WTC11 (cell line): Measurements from ENCODE around the gene JTB. TPM values are rescaled to one million over a fixed set of nuclear protein-coding genes. Genes with fewer than 3 reads are reported as not detected.

Experiments
- ATAC-seq: fragments of 200-7000 bp; cut with Tn5 transposase; 2 replicates; pipeline ENCODE4 v1.10.0; 2021; ENCODE audit warnings: mild to moderate bottlenecking, moderate library complexity
- CTCF ChIA-PET: fragments of 300-600 bp; sonication (Branson Sonifier 250); formaldehyde crosslinking; loops from one replicate; lab custom pipeline; 2021; ENCODE audit warnings: antibody characterized with exemption; lab: Charles Lee
- POLR2A ChIA-PET: fragments of 350-600 bp; sonication (Branson Sonifier 250); formaldehyde crosslinking; loops from one replicate; lab custom pipeline; 2021; ENCODE audit warnings: antibody characterized with exemption; lab: Charles Lee
- DNase-seq: peaks from one replicate; pipeline ENCODE4 v3.0.0; 2021; ENCODE audit warnings: low spot score
- H3K27ac Mint-ChIP-seq: 2 replicates; pipeline ENCODE4 v1.8.0; 2021; ENCODE audit warnings: mixed read lengths
- H3K27me3 Mint-ChIP-seq: 2 replicates; pipeline ENCODE4 v1.8.0; 2021; ENCODE audit warnings: low read depth, mild to moderate bottlenecking, moderate library complexity, mixed read lengths
- H3K36me3 Mint-ChIP-seq: 2 replicates; pipeline ENCODE4 v1.8.0; 2021; ENCODE audit warnings: mixed read lengths
- H3K4me1 Mint-ChIP-seq: 2 replicates; pipeline ENCODE4 v1.8.0; 2022; ENCODE audit warnings: mixed read lengths
- H3K4me3 Mint-ChIP-seq: 2 replicates; pipeline ENCODE4 v1.8.0; 2021; ENCODE audit warnings: mild to moderate bottlenecking, moderate library complexity, mixed read lengths
- H3K9me3 Mint-ChIP-seq: 2 replicates; pipeline ENCODE4 v1.8.0; 2021; ENCODE audit warnings: mixed read lengths
- AFF4 ChIP-seq: sonication (generic); formaldehyde crosslinking; IDR thresholded peaks from 2 replicates; pipeline ENCODE4 v1.8.1; 2023; ENCODE audit warnings: mild to moderate bottlenecking, missing genetic modification reagents, borderline replicate concordance
- ARID4B ChIP-seq: sonication (generic); formaldehyde crosslinking; IDR thresholded peaks from 2 replicates; pipeline ENCODE4 v1.8.0; 2023; ENCODE audit warnings: missing genetic modification reagents, mild to moderate bottlenecking, borderline replicate concordance
- CTCF ChIP-seq: fragments of 200-600 bp; IDR thresholded peaks from 2 replicates; pipeline ENCODE4 v1.8.0; 2022; ENCODE audit warnings: antibody characterized with exemption
- E2F4 ChIP-seq: sonication (generic); formaldehyde crosslinking; IDR thresholded peaks from 2 replicates; pipeline ENCODE4 v1.8.1; 2022; ENCODE audit warnings: low read depth, mild to moderate bottlenecking, moderate library complexity, missing genetic modification reagents, borderline replicate concordance
- FOXJ3 ChIP-seq: sonication (generic); formaldehyde crosslinking; IDR thresholded peaks from 2 replicates; pipeline ENCODE4 v1.9.0; 2021; ENCODE audit warnings: missing genetic modification reagents, mild to moderate bottlenecking, borderline replicate concordance
- GRHL2 ChIP-seq: fragments of 250-450 bp; sonication (Bioruptor Pico); IDR thresholded peaks from 2 replicates; pipeline ENCODE4 v1.8.0; 2022; ENCODE audit warnings: mild to moderate bottlenecking, moderate library complexity; ENCODE audit not compliant: insufficient replicate concordance, severe bottlenecking
- HMGA2 ChIP-seq: fragments of 250-450 bp; sonication (Bioruptor Pico); IDR thresholded peaks from 2 replicates; pipeline ENCODE4 v1.4.0; 2021; ENCODE audit warnings: mild to moderate bottlenecking, moderate library complexity
- JAZF1 ChIP-seq: fragments of 250-450 bp; sonication (Bioruptor Pico); IDR thresholded peaks from 2 replicates; pipeline ENCODE4 v1.9.0; 2021; ENCODE audit warnings: moderate library complexity, mild to moderate bottlenecking, inconsistent platforms
- KAT7 ChIP-seq: sonication (generic); formaldehyde crosslinking; IDR thresholded peaks from 2 replicates; pipeline ENCODE4 v1.8.1; 2023; ENCODE audit warnings: missing genetic modification reagents, mild to moderate bottlenecking, borderline replicate concordance
- NFATC4 ChIP-seq: fragments of 250-450 bp; sonication (Bioruptor Pico); IDR thresholded peaks from 2 replicates; pipeline ENCODE4 v1.9.0; 2021; ENCODE audit warnings: mild to moderate bottlenecking
- ZBTB21 ChIP-seq: sonication (generic); formaldehyde crosslinking; IDR thresholded peaks from 2 replicates; pipeline ENCODE4 v1.8.1; 2023; ENCODE audit warnings: mild to moderate bottlenecking, missing genetic modification reagents, borderline replicate concordance
- ZNF121 ChIP-seq: sonication (generic); formaldehyde crosslinking; IDR thresholded peaks from 2 replicates; pipeline ENCODE4 v1.8.0; 2023; ENCODE audit warnings: missing genetic modification reagents
- ZNF138 ChIP-seq: sonication (generic); formaldehyde crosslinking; conservative IDR thresholded peaks from 2 replicates; pipeline ENCODE4 v1.8.1; 2022; ENCODE audit warnings: mild to moderate bottlenecking, moderate library complexity, missing genetic modification reagents
- ZNF416 ChIP-seq: fragments of 250-450 bp; sonication (Bioruptor Pico); IDR thresholded peaks from 2 replicates; pipeline ENCODE4 v1.9.0; 2021; ENCODE audit warnings: mild to moderate bottlenecking, inconsistent platforms
- ZNF425 ChIP-seq: fragments of 250-450 bp; sonication (Bioruptor Pico); conservative IDR thresholded peaks from 2 replicates; pipeline ENCODE4 v1.9.0; 2021; ENCODE audit warnings: mild to moderate bottlenecking
- ZNF671 ChIP-seq: fragments of 250-450 bp; sonication (Bioruptor Pico); IDR thresholded peaks from 2 replicates; pipeline ENCODE4 v1.8.0; 2021; ENCODE audit warnings: mild to moderate bottlenecking
- total RNA-seq: library from RNA; stranded (reverse); gene quantifications from 3 replicates; pipeline ENCODE4 v1.2.3, GENCODE V29; 2021

The JTB gene
- total RNA-seq, 1 experiment from 2014 or later, result 90.3 TPM

GRCh38 chr1:153938996-153939395 lies 38.5 kb downstream of the JTB start (continued):
- TF ChIP-seq AFF4 (CRISPR knock-in tag) (no peak), FOXJ3 (CRISPR knock-in tag) (no peak), NFATC4 (CRISPR knock-in tag) (no peak), KAT7 (CRISPR knock-in tag) (no peak), ZBTB21 (no peak), JAZF1 (no peak), E2F4 (CRISPR knock-in tag) (no peak), GRHL2 (CRISPR knock-in tag) (no peak), ZNF671 (CRISPR knock-in tag) (no peak), ZNF138 (no peak), CTCF (no peak)

- no peaks in the 10 kb centered on the region for H3K9me3 Mint-ChIP-seq
- H3K36me3 Mint-ChIP-seq, result peaks cover 59% of the 10 kb centered on the region
Measured at GRCh38 chr1:153937331-153937730, 40.1 kb downstream of the JTB start.

More at GRCh38 chr1:153937331-153937730, 40.1 kb downstream of the JTB start:
- Mint-ChIP-seq H3K4me3 (no peak overlapping the region), H3K4me1 (no peaks in the 10 kb centered on the region), H3K27me3 (no peaks in the 10 kb centered on the region), H3K27ac (no peak overlapping the region; the same call in 1 of the 2 replicates)
- CTCF ChIA-PET, result no interaction called here
- POLR2A ChIA-PET, result interaction anchor here (0.5 to 1.3 kb wide), 2 partner anchors 9 to 156 kb away, joined by 3 to 5 read pairs; partner anchors contain the start of gene DENND4B
- ATAC-seq (no peak), DNase-seq (no peak)
- TF ChIP-seq ZNF671 (CRISPR knock-in tag) (no peak), CTCF (no peak), E2F4 (CRISPR knock-in tag) (no peak), ZNF121 (CRISPR knock-in tag) (no peak), JAZF1 (no peak), ZNF416 (CRISPR knock-in tag) (no peak), ZNF425 (CRISPR knock-in tag) (no peak), ARID4B (no peak), HMGA2 (CRISPR knock-in tag) (no peak)
